ENCODE results near the gene POU2AF1.

Gene POU2AF1

DNA sequence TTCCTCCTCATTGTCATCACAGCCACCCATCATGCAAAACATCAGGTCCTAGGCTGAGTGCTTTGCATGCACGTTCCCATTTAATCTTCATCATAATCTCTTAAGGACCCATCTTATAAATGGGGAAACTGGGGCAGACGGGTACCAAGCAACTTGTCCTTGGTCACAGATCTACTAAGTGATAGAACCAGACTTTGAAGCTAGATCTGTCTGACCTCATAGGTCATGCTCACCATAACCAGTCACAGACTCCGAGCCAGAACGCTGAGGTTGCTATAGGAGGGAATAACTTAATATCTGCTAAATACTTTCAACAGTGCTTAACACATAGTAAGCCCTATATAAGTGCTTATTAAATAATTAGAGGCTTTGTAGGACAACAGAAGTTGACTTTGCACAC lies 43.0 kb downstream of the POU2AF1 start:
- H3K4me3 ChIP-seq (ENCODE audit: low read depth, low read length), result no peak overlapping the region
- no peak for DNase-seq (ENCODE audit: low read depth)
- TF ChIP-seq CTCF (conservative IDR thresholded peaks at IDR 0.05; ENCODE audit: low read depth, low read length), result no peak

DNA sequence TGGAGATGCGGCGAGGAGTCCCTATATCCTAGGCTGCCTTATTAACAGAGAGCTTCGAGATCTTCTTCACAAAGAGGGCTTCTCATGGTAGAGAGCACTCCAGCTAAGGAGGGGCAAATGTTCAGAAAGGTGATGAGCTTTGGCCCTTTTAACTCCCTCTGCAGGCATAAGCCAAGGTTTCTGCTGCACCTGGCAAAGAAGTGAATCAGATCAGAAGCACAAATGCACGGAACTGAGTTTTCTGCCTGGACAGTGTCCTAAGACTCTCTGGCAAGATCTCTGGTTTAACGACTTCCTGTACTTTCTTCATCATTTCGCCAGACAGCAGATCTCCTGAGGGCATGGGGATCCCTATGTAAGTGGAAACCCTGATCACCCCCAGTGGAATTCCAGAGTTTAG lies 43.5 kb downstream of the POU2AF1 start:
- DNase-seq (ENCODE audit: low read depth), result no peak
- TF ChIP-seq CTCF (conservative IDR thresholded peaks at IDR 0.05; ENCODE audit: low read depth, low read length), result no peak
- no peak overlapping the region for H3K4me3 ChIP-seq (ENCODE audit: low read depth, low read length)

DNA sequence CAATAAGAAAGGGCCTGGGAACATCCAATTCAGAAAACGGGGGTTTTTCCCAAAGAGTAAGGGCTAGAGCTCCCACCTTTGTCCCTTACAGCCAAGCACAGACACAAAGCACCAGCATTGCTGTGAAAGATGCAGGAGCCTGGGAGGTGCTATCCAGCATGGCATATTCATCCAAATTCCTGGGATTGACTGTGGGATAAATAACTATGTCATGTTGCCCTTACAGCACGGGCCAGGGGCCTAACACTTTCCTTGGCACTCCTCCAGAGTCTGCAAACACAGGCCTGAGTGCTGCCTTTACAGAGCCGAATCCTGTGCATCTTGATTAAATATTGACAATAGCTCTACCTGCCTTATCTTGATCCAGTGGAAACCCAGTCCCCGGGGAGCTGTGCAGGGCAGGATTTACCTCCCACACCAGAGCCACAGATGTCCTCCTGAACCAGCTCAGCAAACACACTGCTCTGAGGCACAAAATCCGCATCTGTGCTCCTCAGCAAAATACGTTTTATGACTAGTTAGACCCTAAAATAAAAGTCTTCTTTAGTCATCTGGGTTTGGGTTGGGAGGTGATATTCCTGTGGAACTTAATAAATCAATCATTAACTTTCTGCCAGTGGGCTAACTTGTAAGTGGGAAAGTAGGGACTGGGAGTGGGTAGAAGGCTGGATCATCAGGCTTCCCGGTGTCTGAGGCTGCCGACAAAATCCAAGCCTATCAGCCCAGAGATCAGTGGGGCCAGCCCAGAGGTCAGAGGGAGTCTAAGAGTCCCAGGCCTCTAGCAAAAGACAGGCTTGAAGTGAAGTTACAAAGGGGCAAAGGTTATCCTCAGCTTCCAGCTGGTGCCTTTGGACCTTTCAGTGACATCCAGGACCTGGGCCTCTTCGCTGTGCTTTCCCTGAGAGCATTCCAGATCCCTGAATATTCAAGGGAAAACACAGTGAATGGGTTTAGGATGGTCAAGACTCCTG lies 44.3 kb downstream of the POU2AF1 start:
- no peak for DNase-seq (ENCODE audit: low read depth)
- TF ChIP-seq CTCF (conservative IDR thresholded peaks at IDR 0.05; ENCODE audit: low read depth, low read length), result no peak
- H3K4me3 ChIP-seq (ENCODE audit: low read depth, low read length), result no peak overlapping the region

DNA sequence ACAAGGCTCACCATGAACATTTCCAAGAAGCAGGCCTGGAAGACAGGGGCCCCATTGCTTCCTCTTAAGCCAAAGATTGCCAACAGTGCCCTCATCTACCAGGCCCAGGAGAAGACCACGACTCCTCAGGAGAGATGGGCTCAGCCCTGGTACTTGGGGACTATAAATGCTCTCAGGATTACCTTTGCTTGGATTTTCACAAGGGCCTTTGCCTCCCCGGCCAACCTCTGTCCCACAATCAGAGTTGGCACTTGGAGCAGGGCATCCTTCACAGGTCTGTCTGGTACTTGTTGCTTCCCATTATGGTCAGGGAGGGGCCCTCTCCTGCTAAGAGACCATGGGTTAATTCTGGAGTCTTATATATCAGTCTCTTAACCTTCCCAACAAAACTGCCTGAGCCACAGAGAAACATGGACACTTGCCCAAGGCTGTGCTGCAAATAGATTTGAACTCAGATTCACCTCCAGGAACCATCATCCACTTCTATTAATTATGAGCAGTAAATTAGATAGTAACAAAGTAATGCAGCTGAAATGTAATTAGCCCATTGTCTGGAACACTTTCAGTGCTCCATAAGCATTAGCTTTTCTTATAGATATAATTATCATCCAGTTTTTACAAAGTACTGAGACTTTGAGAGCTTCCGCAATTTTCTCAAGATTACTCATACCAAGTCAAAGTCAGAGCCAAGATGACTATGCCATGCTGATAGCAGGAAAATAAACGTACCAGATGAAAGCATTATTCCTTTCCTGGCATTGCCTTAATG lies 47.2 kb downstream of the POU2AF1 start:
- no peak for DNase-seq (ENCODE audit: low read depth)
- no peak overlapping the region for H3K4me3 ChIP-seq (ENCODE audit: low read depth, low read length)

GRCh38 chr11:111330234-111330893 lies 48.7 kb downstream of the POU2AF1 start:
- H3K4me3 ChIP-seq (ENCODE audit: low read depth, low read length), result no peak overlapping the region
- TF ChIP-seq CTCF (conservative IDR thresholded peaks at IDR 0.05; ENCODE audit: low read depth, low read length), result no peak
- DNase-seq (ENCODE audit: low read depth), result no peak

More for the DNA sequence above, 47.2 kb downstream of the POU2AF1 start:
- no peak for TF ChIP-seq CTCF (conservative IDR thresholded peaks at IDR 0.05; ENCODE audit: low read depth, low read length)

DNA sequence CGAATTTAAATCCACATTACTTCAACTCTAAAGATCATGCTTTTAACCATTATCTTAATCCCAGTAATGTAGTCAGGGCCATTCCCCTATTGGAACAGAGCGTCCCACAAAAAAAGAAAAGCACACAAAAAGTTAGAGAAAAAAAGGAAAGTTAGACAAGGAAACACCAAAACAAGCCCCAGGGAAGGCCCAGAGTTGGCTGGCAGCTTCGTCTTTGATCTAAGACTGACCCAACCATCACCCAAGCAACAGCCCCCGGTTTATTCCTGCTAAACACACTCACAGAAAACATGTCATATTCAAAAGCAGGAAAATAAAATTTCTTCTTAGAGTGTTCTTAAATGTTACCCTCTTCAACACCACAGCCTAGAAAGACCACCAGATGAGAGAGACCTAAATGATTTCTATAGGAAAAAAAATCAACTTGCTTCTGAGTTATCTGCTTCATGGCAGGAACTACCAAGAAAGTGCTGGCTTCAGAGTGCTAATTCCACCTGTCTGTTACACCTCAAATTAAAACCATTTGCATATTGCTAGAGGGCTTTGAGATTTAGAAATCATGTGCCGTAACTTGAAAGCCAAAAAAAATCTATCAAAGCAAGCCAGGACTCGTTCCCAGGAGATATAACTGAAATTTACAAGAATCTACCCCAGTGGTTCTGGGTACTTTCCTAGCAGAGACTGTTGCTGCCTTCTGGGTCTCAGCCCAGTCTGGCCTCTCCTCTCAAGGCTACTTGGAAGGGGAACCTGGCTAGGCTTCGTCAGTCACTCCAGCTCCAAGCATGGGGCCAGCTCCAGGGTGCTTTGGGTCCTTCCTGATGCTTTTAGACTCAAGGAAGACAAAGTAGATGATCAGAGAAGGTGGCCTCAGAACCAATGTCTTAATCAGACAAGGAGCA lies 49.5 kb downstream of the POU2AF1 start:
- H3K4me3 ChIP-seq (ENCODE audit: low read depth, low read length), result no peak overlapping the region
- TF ChIP-seq CTCF (conservative IDR thresholded peaks at IDR 0.05; ENCODE audit: low read depth, low read length), result no peak
- no peak for DNase-seq (ENCODE audit: low read depth)
